Mucosa of stomach (tissue), 1 donor: ENCODE results near the gene CACNA1G.

ENCODE experiments used
- H3K27me3 ChIP-seq: one replicate; pipeline ENCODE4 v1.7.0; 2013; ENCODE audit warnings: mild to moderate bottlenecking, low read length; ENCODE audit not compliant: control insufficient read depth, insufficient read depth
- H3K36me3 ChIP-seq: one replicate; pipeline ENCODE4 v1.7.0; 2013; ENCODE audit warnings: low read length; ENCODE audit not compliant: control insufficient read depth, insufficient read depth
- H3K4me1 ChIP-seq: one replicate; pipeline ENCODE4 v1.7.0; 2013; ENCODE audit warnings: mild to moderate bottlenecking, low read length; ENCODE audit not compliant: control insufficient read depth, insufficient read depth
- H3K4me3 ChIP-seq: one replicate; pipeline ENCODE4 v1.7.0; 2013; ENCODE audit warnings: low read length
- H3K9ac ChIP-seq: one replicate; pipeline ENCODE4 v1.7.0; 2013; ENCODE audit warnings: mild to moderate bottlenecking, low read length, moderate library complexity
- H3K9me3 ChIP-seq: one replicate; pipeline ENCODE4 v1.7.0; 2013; ENCODE audit warnings: mild to moderate bottlenecking, low read length, moderate library complexity; ENCODE audit not compliant: control insufficient read depth
- donor health status: Pancreatic carcinoma.

CACNA1G gene

DNA sequence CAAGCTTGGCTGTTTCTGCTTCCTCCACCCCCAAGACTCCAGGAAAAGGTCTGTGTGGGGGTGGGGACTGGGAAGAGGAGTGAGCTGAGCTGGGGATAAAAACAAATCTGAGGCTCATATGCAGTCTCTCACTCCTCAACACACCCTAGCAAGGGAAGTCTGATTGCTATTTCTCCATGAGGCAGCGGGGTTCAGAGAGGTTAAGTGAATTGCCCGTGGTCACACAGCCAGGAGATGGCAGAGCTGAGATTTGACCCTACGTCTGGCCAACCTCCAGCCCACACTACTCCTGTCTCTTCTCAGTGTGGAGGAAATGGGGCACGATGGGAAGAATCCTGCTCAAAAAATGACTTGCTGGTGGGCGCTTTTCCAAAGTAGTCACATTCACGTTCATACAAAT lies 69.4 kb downstream of the CACNA1G start:
- Histone ChIP-seq H3K9me3 (no peaks in the 10 kb centered on the region), H3K9ac (peak overlapping the region; percentile 32), H3K36me3 (no peaks in the 10 kb centered on the region), H3K27me3 (no peaks in the 10 kb centered on the region), H3K4me3 (no peak overlapping the region), H3K4me1 (peaks cover 61% of the 10 kb centered on the region)

- H3K9me3 ChIP-seq, result no peaks in the 10 kb centered on the region
- peaks cover 61% of the 10 kb centered on the region for H3K4me1 ChIP-seq
- H3K27me3 ChIP-seq, result no peaks in the 10 kb centered on the region
- H3K36me3 ChIP-seq, result no peaks in the 10 kb centered on the region
- no peak overlapping the region for H3K9ac ChIP-seq
- no peak overlapping the region for H3K4me3 ChIP-seq
Observed at GRCh38 chr17:50630524-50631194, 70.1 kb downstream of the CACNA1G start.

GRCh38 chr17:50631195-50631907 lies 70.8 kb downstream of the CACNA1G start:
- H3K4me3 ChIP-seq, result no peak overlapping the region
- no peaks in the 10 kb centered on the region for H3K27me3 ChIP-seq
- H3K9me3 ChIP-seq, result no peaks in the 10 kb centered on the region
- H3K36me3 ChIP-seq, result no peaks in the 10 kb centered on the region
- H3K4me1 ChIP-seq, result peaks cover 65% of the 10 kb centered on the region
- no peak overlapping the region for H3K9ac ChIP-seq

DNA sequence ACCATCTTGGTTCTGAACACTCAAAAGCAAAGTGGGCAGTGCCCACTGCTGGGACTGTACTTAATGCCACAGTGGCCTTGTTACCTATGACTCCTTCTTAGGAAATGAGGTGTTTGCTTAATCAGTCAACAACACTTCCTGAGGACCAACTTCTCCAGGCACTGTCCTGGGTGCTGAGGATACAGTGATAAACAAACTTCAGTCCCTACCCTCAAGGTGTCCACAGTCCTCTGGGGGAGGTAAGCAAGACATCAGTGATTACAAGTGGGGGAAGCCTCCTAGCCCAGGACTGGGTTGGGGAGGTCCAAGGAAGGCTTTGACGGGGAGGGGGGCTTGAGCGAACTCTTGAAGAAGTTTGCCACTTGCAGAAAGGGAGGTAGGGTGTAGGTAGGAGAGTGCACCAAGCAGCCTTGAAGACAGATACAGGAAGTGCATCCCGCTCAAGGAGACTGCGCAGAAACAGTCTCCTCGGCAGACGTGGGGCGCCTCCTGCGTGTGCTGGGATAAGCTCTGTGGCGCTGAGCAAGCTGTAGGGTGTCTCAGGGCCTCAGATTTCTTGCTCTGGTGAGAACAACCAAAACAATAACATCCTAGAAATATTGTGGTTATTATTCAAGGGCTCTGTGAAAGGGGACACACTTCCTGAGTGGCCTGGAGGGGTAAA lies 71.5 kb downstream of the CACNA1G start:
- Histone ChIP-seq H3K4me1 (peaks cover 72% of the 10 kb centered on the region), H3K27me3 (no peaks in the 10 kb centered on the region)

DNA sequence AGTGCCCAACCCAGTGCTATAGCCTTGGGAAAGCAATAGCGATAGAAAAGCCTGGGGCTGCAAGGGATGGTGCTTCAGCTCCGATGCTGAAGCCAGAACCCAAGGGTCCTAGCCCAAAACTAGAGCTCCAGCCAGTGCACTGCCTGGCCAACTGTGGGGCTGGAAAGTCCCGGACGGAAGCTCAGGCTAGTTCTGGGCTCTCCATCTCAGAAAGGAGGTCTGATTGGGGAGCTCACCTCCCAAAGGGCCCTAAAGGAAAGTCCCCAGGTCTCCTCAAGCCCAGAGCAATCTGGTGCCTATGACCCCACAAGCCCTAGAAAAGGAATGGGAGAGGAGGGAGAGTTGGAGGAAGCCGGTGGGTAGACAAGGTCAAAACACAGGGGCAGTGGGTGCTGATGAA lies 72.1 kb downstream of the CACNA1G start:
- Histone ChIP-seq H3K9me3 (no peaks in the 10 kb centered on the region), H3K9ac (no peak overlapping the region), H3K4me1 (peaks cover 77% of the 10 kb centered on the region), H3K36me3 (no peaks in the 10 kb centered on the region), H3K4me3 (no peak overlapping the region), H3K27me3 (no peaks in the 10 kb centered on the region)

More for the DNA sequence above, 71.5 kb downstream of the CACNA1G start:
- no peak overlapping the region for H3K9ac ChIP-seq
- no peak overlapping the region for H3K4me3 ChIP-seq
- H3K9me3 ChIP-seq, result no peaks in the 10 kb centered on the region
- no peaks in the 10 kb centered on the region for H3K36me3 ChIP-seq

- H3K4me3 ChIP-seq, result no peak overlapping the region
- no peaks in the 10 kb centered on the region for H3K27me3 ChIP-seq
- peaks cover 77% of the 10 kb centered on the region for H3K4me1 ChIP-seq
- no peaks in the 10 kb centered on the region for H3K36me3 ChIP-seq
- H3K9ac ChIP-seq, result no peak overlapping the region
- H3K9me3 ChIP-seq, result no peaks in the 10 kb centered on the region
Observed at GRCh38 chr17:50633683-50634082, 73.2 kb downstream of the CACNA1G start.

GRCh38 chr17:50634224-50634914 lies 73.9 kb downstream of the CACNA1G start, which contains the start of gene ABCC3:
Gene ABCC3 (plus strand): TSS chr17:50634881. CDS start chr17:50634937, 56 bp downstream.
- Histone ChIP-seq H3K9me3 (no peaks in the 10 kb centered on the region), H3K36me3 (no peaks in the 10 kb centered on the region), H3K9ac (peak within 1 kb of the TSS; percentile 81), H3K4me1 (peaks cover 77% of the 10 kb centered on the region), H3K27me3 (no peaks in the 10 kb centered on the region), H3K4me3 (peak within 1 kb of the TSS; percentile 31)

DNA sequence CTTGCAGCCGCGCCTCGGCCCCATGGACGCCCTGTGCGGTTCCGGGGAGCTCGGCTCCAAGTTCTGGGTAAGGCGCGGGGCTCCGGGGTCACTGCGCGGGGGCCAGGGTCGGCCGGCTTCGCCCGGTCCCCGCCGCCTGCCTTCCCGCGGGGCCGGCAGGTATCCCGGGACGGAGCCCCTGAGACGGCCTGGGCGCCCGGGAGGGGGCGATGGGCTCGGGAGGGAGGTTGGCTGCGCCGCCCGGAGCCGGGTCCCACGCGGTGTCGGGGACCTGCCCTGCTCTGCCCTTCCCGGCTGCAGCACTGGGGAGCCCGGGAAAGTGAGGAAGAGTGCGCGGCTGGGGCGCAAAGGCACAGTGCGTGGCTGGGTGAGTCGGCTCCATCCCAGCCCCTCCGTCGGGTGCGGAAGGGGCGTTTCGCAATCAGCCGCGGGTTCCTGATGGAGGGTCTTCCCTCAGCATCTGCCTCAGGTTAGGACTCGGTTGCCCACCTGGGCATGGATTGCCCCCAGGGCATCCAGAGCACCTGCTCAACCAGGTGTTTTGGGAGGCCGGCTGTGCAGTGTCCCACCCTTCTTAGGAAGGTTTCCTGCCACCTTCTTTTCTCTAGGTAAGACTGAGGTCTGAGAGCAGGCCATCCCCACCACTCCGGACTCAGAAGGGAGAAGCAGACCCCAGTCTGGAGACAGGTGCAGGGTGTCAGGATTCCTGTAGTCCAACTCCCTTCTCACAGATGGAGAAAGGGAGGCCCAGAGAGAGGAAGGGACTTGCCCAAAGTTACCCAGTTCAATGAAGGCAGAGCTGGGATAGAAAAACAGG lies 74.6 kb downstream of the CACNA1G start:
- H3K4me1 ChIP-seq, result peaks cover 77% of the 10 kb centered on the region
- H3K9me3 ChIP-seq, result no peaks in the 10 kb centered on the region
- peak overlapping the region; percentile 81 for H3K9ac ChIP-seq
- peak overlapping the region; percentile 31 for H3K4me3 ChIP-seq
- H3K36me3 ChIP-seq, result no peaks in the 10 kb centered on the region
- no peaks in the 10 kb centered on the region for H3K27me3 ChIP-seq

- Histone ChIP-seq H3K9ac (peak overlapping the region; percentile 81), H3K4me1 (peaks cover 77% of the 10 kb centered on the region), H3K27me3 (no peaks in the 10 kb centered on the region), H3K4me3 (peak overlapping the region; percentile 31), H3K9me3 (no peaks in the 10 kb centered on the region), H3K36me3 (no peaks in the 10 kb centered on the region)
Observed at GRCh38 chr17:50635732-50635981, 75.1 kb downstream of the CACNA1G start.

DNA sequence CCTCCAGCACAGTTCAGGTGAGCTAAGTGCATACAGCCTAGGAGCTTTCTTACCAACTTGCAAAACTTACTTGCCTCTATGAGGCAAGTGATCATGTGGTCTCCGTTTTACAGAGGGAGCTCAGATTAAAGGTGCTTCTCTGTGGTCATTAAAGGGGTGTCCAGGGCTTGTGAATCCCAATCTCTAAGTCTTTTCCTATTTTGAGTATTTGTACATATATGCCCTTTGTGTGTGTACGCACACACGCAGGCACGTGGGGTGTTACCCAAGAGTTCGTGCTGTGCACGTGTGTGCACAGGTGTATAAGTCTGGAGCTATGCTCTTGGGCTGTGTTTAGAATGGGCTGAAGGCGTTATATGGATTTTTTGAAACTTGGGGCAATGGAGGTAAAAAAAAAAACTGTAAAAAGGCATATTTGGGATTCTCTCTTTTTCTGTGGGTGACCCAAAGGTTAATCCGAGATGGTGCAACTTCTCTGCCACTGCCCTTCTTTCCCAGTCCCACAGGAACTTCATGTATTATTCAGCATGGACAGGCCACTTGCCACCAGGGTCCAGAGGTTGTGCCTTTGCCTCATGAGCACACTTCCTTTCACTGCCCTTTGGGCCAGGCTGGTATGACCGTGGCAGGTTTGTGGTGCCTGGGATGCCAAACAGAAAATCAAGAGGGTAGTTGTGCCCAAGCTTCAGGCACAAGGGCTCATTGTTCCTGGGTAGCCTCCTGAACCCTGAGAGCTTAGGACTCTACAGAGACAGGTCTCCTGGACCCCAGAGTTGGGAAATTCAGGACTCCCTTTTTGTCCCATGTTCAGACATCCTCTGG lies 75.7 kb downstream of the CACNA1G start:
- Histone ChIP-seq H3K9ac (peak overlapping the region; percentile 81), H3K4me3 (peak overlapping the region; percentile 31), H3K9me3 (no peaks in the 10 kb centered on the region), H3K27me3 (no peaks in the 10 kb centered on the region), H3K4me1 (peaks cover 77% of the 10 kb centered on the region), H3K36me3 (no peaks in the 10 kb centered on the region)

- peak overlapping the region; percentile 81 for H3K9ac ChIP-seq
- no peaks in the 10 kb centered on the region for H3K36me3 ChIP-seq
- no peak overlapping the region for H3K4me3 ChIP-seq
- H3K4me1 ChIP-seq, result peaks cover 77% of the 10 kb centered on the region
- H3K9me3 ChIP-seq, result no peaks in the 10 kb centered on the region
- no peaks in the 10 kb centered on the region for H3K27me3 ChIP-seq
Observed at GRCh38 chr17:50636804-50637195, 76.3 kb downstream of the CACNA1G start.
